PC-3 (cell line): Measurements from ENCODE around the gene ZNF394. TPM values are rescaled to one million over a fixed set of nuclear protein-coding genes. Genes with fewer than 3 reads are reported as not detected.

ENCODE experiments used
- ATAC-seq: fragments of 200-7000 bp; cut with Tn5 transposase; 2 replicates; pipeline ENCODE4 v1.9.1; 2020; ENCODE audit warnings: mild to moderate bottlenecking, moderate library complexity
- BruUV-seq: library from RNA; stranded (reverse); fragments of 400-500 nt; replicated peaks from 2 replicates; lab custom pipeline; 2021; lab: Mats Ljungman, UMichigan
- CTCF ChIA-PET: fragments of 300-600 bp; sonication (Branson Sonifier 250); formaldehyde crosslinking; loops from one replicate; lab custom pipeline; 2022; ENCODE audit warnings: antibody characterized with exemption; lab: Charles Lee
- POLR2A ChIA-PET: fragments of 300-600 bp; sonication (Branson Sonifier 250); formaldehyde crosslinking; loops from one replicate; lab custom pipeline; 2022; ENCODE audit warnings: antibody characterized with exemption; ENCODE audit not compliant: unreplicated experiment; lab: Charles Lee
- DNase-seq: peaks from one replicate; pipeline ENCODE4 v3.0.0-alpha.2; 2015
- H2AFZ ChIP-seq: fragments of 300-600 bp; sonication (generic); 2 replicates; pipeline ENCODE4 v1.6.0; 2016; ENCODE audit warnings: antibody characterized with exemption, low read length
- H3F3A ChIP-seq: fragments of 300-600 bp; sonication (generic); one replicate; pipeline ENCODE4 v1.6.0; 2017; ENCODE audit warnings: antibody characterized with exemption, low read length, control low read depth, mild to moderate bottlenecking; ENCODE audit not compliant: unreplicated experiment
- H3K27ac ChIP-seq: fragments of 300-600 bp; sonication (generic); 2 replicates; pipeline ENCODE4 v1.5.1; 2016; ENCODE audit warnings: mild to moderate bottlenecking, low read length
- H3K27me3 ChIP-seq: fragments of 300-600 bp; sonication (generic); 2 replicates; pipeline ENCODE4 v1.6.1; 2016; ENCODE audit warnings: low read length, mixed read lengths
- H3K36me3 ChIP-seq: fragments of 300-600 bp; sonication (generic); 2 replicates; pipeline ENCODE4 v1.6.1; 2016; ENCODE audit warnings: low read depth, mixed run types, low read length, mixed read lengths
- H3K4me1 ChIP-seq: fragments of 300-600 bp; sonication (generic); 2 replicates; pipeline ENCODE4 v1.5.1; 2016; ENCODE audit warnings: low read length; ENCODE audit not compliant: insufficient read depth
- H3K4me2 ChIP-seq: fragments of 300-600 bp; sonication (generic); 2 replicates; pipeline ENCODE4 v1.6.0; 2016; ENCODE audit warnings: low read length
- H3K4me3 ChIP-seq: fragments of 300-600 bp; sonication (generic); 2 replicates; pipeline ENCODE4 v1.5.1; 2016; ENCODE audit warnings: mild to moderate bottlenecking, low read length, mixed read lengths
- H3K79me2 ChIP-seq: fragments of 300-600 bp; sonication (generic); 2 replicates; pipeline ENCODE4 v1.6.1; 2017; ENCODE audit warnings: low read length, mixed read lengths
- H3K9ac ChIP-seq: fragments of 300-600 bp; sonication (generic); 2 replicates; pipeline ENCODE4 v1.6.0; 2016; ENCODE audit warnings: mild to moderate bottlenecking, low read length
- H3K9me2 ChIP-seq: fragments of 300-600 bp; sonication (generic); replicated peaks from 2 replicates; pipeline ENCODE4 v1.6.1; 2016; ENCODE audit warnings: mixed run types, low read length, mixed read lengths
- H3K9me3 ChIP-seq: fragments of 300-600 bp; sonication (generic); 2 replicates; pipeline ENCODE4 v1.6.1; 2016; ENCODE audit warnings: low read length, mixed read lengths
- H4K20me1 ChIP-seq: fragments of 300-600 bp; sonication (generic); 2 replicates; pipeline ENCODE4 v1.6.1; 2016; ENCODE audit warnings: low read length, mixed read lengths
- EZH2 ChIP-seq: fragments of 300-600 bp; sonication (generic); IDR thresholded peaks from one replicate; pipeline ENCODE4 v1.6.1; 2017; ENCODE audit warnings: antibody characterized with exemption, mild to moderate bottlenecking, low read length; ENCODE audit not compliant: unreplicated experiment
- EZH2phosphoT487 ChIP-seq: fragments of 300-600 bp; sonication (generic); IDR thresholded peaks from 2 replicates; pipeline ENCODE4 v1.6.1; 2018; ENCODE audit warnings: mild to moderate bottlenecking, antibody characterized with exemption, low read length, borderline replicate concordance
- intact Hi-C: fragments of 100-400 bp; cut with micrococcal nuclease; formaldehyde crosslinking; loops from 2 replicates; pipeline ENCODE4 v1.9.0; 2023
- total RNA-seq: library from RNA; depleted of rRNA; stranded (reverse); fragments of >200 nt; gene quantifications from 2 replicates; pipeline ENCODE4 v1.2.3, GENCODE V29; 2014
- TF ChIP-seq, protein P1 (sequence below): fragments of 300-600 bp; sonication (generic); conservative IDR thresholded peaks from 2 replicates; pipeline ENCODE4 v1.5.1; 2017; ENCODE audit warnings: antibody characterized with exemption, low read depth, mild to moderate bottlenecking, low read length

ZNF394 gene
- total RNA-seq, 1 experiment from 2014 or later: 17.7 TPM

DNA sequence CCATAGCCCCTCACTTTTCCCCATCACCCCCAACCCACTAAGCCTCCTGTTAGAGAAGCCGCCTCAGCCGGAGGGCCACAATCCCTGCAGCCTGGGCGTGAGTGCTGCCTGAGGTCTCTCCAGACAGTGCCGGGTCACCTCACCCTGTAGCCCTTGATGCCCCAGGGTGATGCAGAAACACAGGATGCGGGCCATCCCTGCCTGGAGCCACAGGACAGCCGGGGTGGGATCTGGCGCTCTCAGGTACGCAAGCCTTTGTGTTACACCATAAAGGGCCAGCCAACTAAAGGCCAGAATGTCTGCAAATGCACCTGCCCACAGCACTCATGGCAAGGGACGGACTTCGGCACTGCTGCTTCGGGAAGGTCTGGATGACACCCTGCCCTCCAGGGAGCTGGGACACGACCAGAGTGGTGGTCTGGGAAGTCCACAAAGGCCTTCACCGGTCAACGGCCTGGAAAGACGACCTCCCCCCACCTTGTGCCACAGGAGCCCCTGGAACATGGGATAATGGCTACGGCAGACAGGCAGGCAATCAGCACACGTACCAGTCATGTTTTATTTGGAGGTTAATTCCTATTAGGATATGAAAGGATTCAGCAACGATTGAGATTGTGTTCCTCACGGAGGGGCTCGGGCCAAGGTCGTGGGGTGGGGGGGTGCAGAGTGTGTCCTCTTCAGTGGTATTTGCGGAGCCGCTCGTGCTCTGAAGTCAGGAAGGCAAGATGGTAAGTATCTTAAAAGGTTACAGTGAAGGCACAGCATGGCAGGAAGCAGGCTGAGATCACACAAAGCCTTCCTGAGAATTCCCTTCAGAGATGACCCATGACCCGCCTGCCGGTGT, 42.2 kb downstream of the ZNF394 start:
- ChIA-PET POLR2A (no interaction called here), CTCF (interaction anchor here (0.7 kb wide), 1 partner anchor 380 kb away, joined by 4 read pairs; no protein-coding TSS in a partner anchor)
- Histone ChIP-seq H3K27me3 (no peaks in the 10 kb centered on the region), H3K27ac (no peak overlapping the region), H3F3A (peaks cover 6% of the 10 kb centered on the region), H2AFZ (no peak overlapping the region), H3K36me3 (peaks cover 45% of the 10 kb centered on the region), H3K4me1 (no peaks in the 10 kb centered on the region), H3K79me2 (peaks cover 48% of the 10 kb centered on the region), H4K20me1 (peaks cover 34% of the 10 kb centered on the region), H3K9me3 (no peaks in the 10 kb centered on the region), H3K4me3 (no peak overlapping the region), H3K9ac (no peak overlapping the region), H3K4me2 (no peak overlapping the region), H3K9me2 (no peaks in the 10 kb centered on the region)
- intact Hi-C loops: no loop called here
- ATAC-seq (no peak), DNase-seq (no peak)
- BruUV-seq: no TSS peak
- TF ChIP-seq, protein P1, sequence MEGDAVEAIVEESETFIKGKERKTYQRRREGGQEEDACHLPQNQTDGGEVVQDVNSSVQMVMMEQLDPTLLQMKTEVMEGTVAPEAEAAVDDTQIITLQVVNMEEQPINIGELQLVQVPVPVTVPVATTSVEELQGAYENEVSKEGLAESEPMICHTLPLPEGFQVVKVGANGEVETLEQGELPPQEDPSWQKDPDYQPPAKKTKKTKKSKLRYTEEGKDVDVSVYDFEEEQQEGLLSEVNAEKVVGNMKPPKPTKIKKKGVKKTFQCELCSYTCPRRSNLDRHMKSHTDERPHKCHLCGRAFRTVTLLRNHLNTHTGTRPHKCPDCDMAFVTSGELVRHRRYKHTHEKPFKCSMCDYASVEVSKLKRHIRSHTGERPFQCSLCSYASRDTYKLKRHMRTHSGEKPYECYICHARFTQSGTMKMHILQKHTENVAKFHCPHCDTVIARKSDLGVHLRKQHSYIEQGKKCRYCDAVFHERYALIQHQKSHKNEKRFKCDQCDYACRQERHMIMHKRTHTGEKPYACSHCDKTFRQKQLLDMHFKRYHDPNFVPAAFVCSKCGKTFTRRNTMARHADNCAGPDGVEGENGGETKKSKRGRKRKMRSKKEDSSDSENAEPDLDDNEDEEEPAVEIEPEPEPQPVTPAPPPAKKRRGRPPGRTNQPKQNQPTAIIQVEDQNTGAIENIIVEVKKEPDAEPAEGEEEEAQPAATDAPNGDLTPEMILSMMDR: no peak
- TF ChIP-seq EZH2phosphoT487 (no peak), EZH2 (no peak)

DNA sequence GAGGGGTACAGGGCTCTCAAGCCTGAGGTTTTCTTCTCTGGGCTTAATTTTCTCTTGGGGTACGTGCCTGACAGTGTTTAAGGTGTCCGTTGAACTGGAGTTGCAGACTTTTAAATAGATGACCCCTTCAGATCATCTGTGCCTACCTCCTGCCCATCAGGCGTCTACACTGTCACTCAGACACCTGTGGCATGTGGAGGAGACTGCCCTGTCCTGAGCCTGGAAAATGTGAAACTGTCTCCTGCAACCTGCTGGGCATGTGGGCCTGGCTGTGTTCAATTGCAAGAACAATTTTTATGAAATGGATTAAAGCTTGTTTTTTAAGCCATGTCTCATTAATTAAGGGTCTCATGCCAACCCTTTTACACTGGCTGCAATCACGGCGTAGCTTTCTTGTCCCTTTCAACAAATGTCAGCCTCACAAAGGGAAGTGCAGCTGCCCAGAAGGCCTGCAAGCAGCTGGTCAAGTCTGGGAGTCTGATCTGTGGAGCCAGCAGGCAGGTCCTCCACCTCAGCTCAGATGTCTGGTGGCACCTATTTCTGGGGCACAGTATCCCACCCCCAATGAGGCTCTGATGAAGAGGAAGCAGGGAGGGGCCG, 42.9 kb downstream of the ZNF394 start:
- H3K4me3 ChIP-seq: no peak overlapping the region
- no TSS peak for BruUV-seq
- no peaks in the 10 kb centered on the region for H3K9me3 ChIP-seq

More for the DNA sequence above, 42.9 kb downstream of the ZNF394 start:
- Histone ChIP-seq H3K4me2 (no peak overlapping the region), H3F3A (peaks cover 6% of the 10 kb centered on the region), H3K27me3 (no peaks in the 10 kb centered on the region), H3K27ac (no peak overlapping the region), H3K4me1 (no peaks in the 10 kb centered on the region), H3K9me2 (no peaks in the 10 kb centered on the region), H3K9ac (no peak overlapping the region), H3K36me3 (peaks cover 47% of the 10 kb centered on the region), H3K79me2 (peaks cover 42% of the 10 kb centered on the region), H2AFZ (no peak overlapping the region), H4K20me1 (peaks cover 33% of the 10 kb centered on the region)
- TF ChIP-seq, protein P1: no peak
- TF ChIP-seq EZH2phosphoT487: no peak
- DNase-seq (no peak), ATAC-seq (no peak)
- ChIA-PET CTCF (interaction anchor here (0.7 kb wide), 1 partner anchor 381 kb away, joined by 4 read pairs; no protein-coding TSS in a partner anchor), POLR2A (no interaction called here)
- intact Hi-C loops: no loop called here
